Naive B cell (primary cell): ENCODE measurements around the gene TNFAIP2. TPM values are rescaled to one million over a fixed set of nuclear protein-coding genes. Genes with fewer than 3 reads are reported as not detected.

Experiments used
- ATAC-seq, 2 donors: fragments of 150-1000 bp; cut with Tn5 transposase; 2 replicates each; pipeline ENCODE4 v1.10.0; 2021; ENCODE audit warnings: low read depth in 2 of 2, mild to moderate bottlenecking in 2 of 2, moderate library complexity in 2 of 2
- DNase-seq: peaks from one replicate; pipeline ENCODE4 v3.0.0; 2022
- H3K27ac Mint-ChIP-seq, 6 donors: one replicate each; pipeline ENCODE4 v1.8.0; 2020 to 2022; ENCODE audit warnings: mild to moderate bottlenecking in 6 of 6, mixed read lengths in 6 of 6, moderate library complexity in 5 of 6, inconsistent platforms in 2 of 6
- H3K27me3 Mint-ChIP-seq, 3 donors: one replicate each; pipeline ENCODE4 v1.8.0; 2021 to 2022; ENCODE audit warnings: mixed read lengths in 3 of 3, mild to moderate bottlenecking in 1 of 3
- H3K36me3 Mint-ChIP-seq, 2 donors: one replicate each; pipeline ENCODE4 v1.8.0; 2020 to 2022; ENCODE audit warnings: mixed read lengths in 2 of 2, inconsistent platforms in 1 of 2, mild to moderate bottlenecking in 1 of 2
- H3K4me1 Mint-ChIP-seq, 3 donors: one replicate each; pipeline ENCODE4 v1.8.0; 2020 to 2022; ENCODE audit warnings: mixed read lengths in 3 of 3, inconsistent platforms in 1 of 3, mild to moderate bottlenecking in 1 of 3, moderate library complexity in 1 of 3
- H3K4me3 Mint-ChIP-seq, 8 donors: one replicate each; pipeline ENCODE4 v1.8.0; 2020 to 2022; ENCODE audit warnings: mild to moderate bottlenecking in 8 of 8, mixed read lengths in 8 of 8, moderate library complexity in 8 of 8, inconsistent platforms in 2 of 8
- H3K9me3 Mint-ChIP-seq, 7 donors: one replicate each; pipeline ENCODE4 v1.8.0; 2020 to 2022; ENCODE audit warnings: mixed read lengths in 7 of 7, mild to moderate bottlenecking in 5 of 7, inconsistent platforms in 2 of 7, moderate library complexity in 1 of 7
- polyA plus RNA-seq, 6 donors: library from polyadenylated mRNA; unstranded; fragments of 300-500 nt; fragmentation: Illumina TruSeq; gene quantifications; one replicate each; pipeline ENCODE4 v1.2.3, GENCODE V29; 2021; ENCODE audit warnings: low read depth in 6 of 6

Gene TNFAIP2
- polyA plus RNA-seq, 6 donors from 2014 or later = 0.41 to 2.1 (median 0.43) TPM; not detected in 3

DNA sequence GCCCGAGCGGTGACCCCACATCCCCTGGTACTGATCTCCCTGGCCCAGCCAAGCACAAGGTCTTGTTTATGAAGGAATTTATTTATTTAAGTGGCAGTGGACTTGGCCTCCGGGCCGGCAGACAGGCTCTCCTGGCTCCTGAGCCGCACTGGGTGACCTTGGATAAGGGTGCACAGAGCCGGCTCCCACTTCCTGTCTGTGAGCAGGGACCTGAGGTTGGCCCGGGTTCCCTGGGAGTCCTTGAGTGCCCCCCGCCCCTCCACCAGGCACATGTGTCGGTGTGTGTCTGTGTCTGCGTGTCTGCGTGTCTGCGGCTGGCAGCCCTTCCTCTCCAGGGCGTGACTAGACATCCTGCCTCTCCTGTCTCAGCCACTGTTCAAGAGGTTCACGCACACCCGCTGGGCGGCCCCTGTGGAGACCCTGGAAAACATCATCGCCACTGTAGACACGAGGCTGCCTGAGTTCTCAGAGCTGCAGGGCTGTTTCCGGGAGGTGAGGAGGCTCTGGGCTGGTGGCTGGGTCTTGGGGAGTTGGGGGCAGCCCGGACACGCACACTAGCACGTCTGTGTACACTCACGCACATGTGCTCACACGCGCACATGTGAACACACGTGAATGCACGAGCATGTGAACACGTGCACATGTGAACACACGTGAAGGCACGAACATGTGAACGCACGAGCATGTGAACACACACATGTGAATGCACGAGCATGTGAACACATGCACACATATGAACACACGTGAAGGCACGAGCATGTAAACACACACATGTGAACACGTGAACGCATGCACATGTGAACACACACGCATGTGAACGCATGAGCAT lies 9.3 kb downstream of the TNFAIP2 start:
- ATAC-seq = no peak
- DNase-seq = no peak
- Mint-ChIP-seq H3K27me3 (peaks cover 7 to 38% (median 28%) of the 10 kb centered on the region in 3 donors), H3K36me3 (no peaks in the 10 kb centered on the region), H3K4me3 (no peak overlapping the region), H3K27ac (no peak overlapping the region), H3K4me1 (no peaks in the 10 kb centered on the region), H3K9me3 (peaks cover 0 to 2% (median 0%) of the 10 kb centered on the region in 7 donors)

DNA sequence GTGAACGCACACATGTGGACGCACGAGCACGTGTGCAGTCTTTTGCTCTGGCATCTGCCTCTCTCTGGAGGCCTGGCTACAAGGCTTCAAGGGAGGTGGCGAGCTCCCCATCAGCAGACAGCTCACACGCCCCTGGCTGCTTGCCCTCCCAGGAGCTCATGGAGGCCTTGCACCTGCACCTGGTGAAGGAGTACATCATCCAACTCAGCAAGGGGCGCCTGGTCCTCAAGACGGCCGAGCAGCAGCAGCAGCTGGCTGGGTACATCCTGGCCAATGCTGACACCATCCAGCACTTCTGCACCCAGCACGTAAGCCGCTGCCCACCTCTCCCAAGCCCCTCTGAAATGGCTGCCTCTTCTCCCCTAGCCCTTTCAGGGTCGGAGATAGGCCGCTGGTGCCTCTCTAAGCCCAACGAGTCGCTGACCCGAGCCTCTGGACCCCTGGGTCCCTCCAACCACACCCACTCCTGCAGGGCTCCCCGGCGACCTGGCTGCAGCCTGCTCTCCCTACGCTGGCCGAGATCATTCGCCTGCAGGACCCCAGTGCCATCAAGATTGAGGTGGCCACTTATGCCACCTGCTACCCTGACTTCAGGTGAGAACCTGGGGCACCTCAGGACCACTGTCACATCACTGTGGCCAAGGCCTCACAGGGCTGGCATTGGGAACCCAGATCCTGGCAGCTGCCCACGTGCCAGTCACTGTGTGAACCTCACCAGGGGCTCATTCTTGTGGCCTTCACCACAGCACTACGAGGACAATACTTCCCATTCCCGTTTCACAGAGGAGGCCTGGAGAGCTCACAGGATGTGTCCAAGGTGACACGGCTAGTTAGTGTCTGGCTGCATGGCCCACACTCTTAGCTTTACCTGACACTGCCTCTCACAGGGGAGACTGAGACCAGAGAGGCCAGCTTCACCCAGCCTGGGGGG lies 10.2 kb downstream of the TNFAIP2 start:
- H3K36me3 Mint-ChIP-seq = no peaks in the 10 kb centered on the region
- no peak overlapping the region for H3K27ac Mint-ChIP-seq
- no peak for ATAC-seq
- H3K4me3 Mint-ChIP-seq = no peak overlapping the region
- DNase-seq = no peak
- peaks cover 7 to 43% (median 26%) of the 10 kb centered on the region in 3 donors for H3K27me3 Mint-ChIP-seq
- no peaks in the 10 kb centered on the region for H3K4me1 Mint-ChIP-seq
- peaks cover 0 to 2% (median 0%) of the 10 kb centered on the region in 7 donors for H3K9me3 Mint-ChIP-seq

GRCh38 chr14:103134405-103134804 lies 11.1 kb downstream of the TNFAIP2 start:
- DNase-seq = no peak
- Mint-ChIP-seq H3K27me3 (peaks cover 7 to 42% (median 21%) of the 10 kb centered on the region in 3 donors), H3K4me3 (no peak overlapping the region), H3K9me3 (peaks cover 0 to 2% (median 0%) of the 10 kb centered on the region in 7 donors), H3K36me3 (no peaks in the 10 kb centered on the region), H3K4me1 (no peaks in the 10 kb centered on the region), H3K27ac (no peak overlapping the region)
- ATAC-seq = no peak

- Mint-ChIP-seq H3K4me1 (no peaks in the 10 kb centered on the region), H3K9me3 (peaks cover 0 to 2% (median 0%) of the 10 kb centered on the region in 7 donors), H3K27ac (peak overlapping the region in 1 of 6 donors; percentile 74), H3K4me3 (no peak overlapping the region), H3K36me3 (no peaks in the 10 kb centered on the region), H3K27me3 (peaks cover 12 to 42% (median 22%) of the 10 kb centered on the region in 3 donors)
- DNase-seq (no peak), ATAC-seq (no peak)
Observed at GRCh38 chr14:103134919-103135318, 11.7 kb downstream of the TNFAIP2 start.

DNA sequence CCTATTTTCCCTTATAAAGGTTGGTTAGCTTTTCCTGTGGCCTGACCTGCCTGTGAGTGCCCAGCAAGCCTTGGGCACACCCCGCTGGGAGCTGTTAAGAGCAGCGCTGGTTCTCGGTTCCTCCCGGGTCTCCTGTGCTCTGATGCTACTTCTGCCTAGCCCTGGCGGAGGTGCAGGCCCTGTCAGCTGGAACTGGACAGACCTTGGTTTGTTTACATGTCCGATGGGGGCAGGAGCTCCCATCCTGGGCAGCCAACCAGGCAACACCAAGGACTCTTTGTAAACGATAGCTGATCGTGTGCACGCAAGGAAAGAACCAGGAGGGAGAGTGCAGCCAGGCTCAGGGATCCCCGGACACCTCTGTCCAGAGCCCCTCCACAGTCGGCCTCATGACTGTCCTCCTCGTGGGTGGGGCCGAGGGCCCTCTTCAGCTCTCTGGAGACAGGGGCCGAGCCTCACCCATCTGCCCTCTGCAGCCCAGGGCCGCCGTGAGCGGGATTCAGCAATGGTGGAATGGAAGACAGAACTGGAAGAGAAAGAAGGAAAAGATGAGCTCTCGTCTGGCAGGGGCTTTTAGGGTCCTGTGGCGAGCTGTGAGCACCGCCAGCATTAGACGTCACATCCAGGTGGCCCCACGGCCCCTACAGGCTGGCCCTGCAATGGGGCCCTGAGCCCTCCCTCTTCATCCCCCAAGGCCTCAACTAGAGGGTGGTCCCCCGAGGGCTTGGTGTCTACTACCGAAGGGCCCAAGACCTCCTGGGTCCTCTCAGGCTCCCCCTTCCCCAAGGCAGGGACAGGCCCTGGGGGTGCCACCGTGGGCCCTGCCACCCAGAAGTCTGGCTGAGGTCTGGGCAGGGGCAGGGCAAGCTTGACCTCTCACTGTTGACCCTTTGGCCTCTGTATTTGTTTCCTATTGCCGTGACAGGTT lies 12.3 kb downstream of the TNFAIP2 start:
- Mint-ChIP-seq H3K4me1 (peaks cover 4 to 5% (median 5%) of the 10 kb centered on the region in 3 donors), H3K36me3 (no peaks in the 10 kb centered on the region), H3K27ac (peak overlapping the region in 1 of 6 donors; percentile 74), H3K27me3 (peaks cover 18 to 49% (median 24%) of the 10 kb centered on the region in 3 donors), H3K4me3 (peak overlapping the region in 1 of 8 donors; percentile 16), H3K9me3 (peaks cover 0 to 4% (median 2%) of the 10 kb centered on the region in 7 donors)
- ATAC-seq (no peak), DNase-seq (no peak)

DNA sequence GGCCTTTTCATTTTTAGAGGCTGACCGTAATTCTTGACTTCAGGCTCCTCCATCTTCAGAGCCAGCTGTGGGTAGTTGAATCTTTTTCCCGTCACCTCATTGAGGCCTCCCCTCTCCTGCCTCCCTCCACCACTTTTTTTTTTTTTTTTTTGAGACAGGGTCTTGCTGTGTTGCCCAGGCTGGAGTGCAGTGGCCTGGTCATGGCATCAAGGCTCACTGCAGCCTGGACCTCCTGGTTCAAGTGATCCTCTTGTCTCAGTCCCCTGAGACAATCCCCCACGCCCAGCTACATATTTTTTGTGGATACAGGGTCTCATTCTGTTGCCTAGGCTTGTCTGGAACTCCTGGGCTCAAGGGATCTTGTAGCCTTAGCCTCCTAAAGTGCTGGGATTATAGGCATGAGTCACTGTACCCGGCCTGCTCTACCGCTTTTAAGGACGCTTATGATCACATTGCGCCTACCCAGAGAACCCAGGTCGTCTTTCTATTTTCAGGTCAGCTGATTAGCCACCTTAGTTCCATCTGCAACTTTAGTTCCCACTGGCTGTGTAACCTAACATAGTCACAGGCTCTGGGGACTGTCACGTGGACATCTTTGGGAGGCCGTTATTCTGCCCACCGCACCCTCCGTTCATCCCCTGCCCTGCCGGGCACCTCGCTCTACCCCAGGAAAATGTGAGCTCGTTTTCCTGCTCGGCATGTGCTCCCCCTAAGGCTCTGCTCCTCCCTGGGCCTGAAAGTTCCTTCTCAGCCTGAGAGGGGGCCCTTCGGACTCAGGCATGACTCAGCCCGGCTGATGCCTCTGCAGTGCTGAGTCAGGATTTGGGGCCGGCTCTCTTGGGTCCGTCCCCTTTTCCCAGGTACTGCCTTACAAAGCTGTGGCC lies 13.4 kb downstream of the TNFAIP2 start:
- Mint-ChIP-seq H3K9me3 (peaks cover 0 to 6% (median 2%) of the 10 kb centered on the region in 7 donors), H3K36me3 (no peaks in the 10 kb centered on the region), H3K4me3 (no peak overlapping the region), H3K27ac (no peak overlapping the region), H3K4me1 (peaks cover 12 to 14% (median 14%) of the 10 kb centered on the region in 3 donors), H3K27me3 (peaks cover 27 to 59% (median 29%) of the 10 kb centered on the region in 3 donors)
- DNase-seq = no peak
- no peak for ATAC-seq

- Mint-ChIP-seq H3K36me3 (no peaks in the 10 kb centered on the region), H3K4me1 (peaks cover 12 to 19% (median 14%) of the 10 kb centered on the region in 3 donors), H3K9me3 (peaks cover 0 to 6% (median 2%) of the 10 kb centered on the region in 7 donors), H3K27me3 (peaks cover 37 to 67% (median 38%) of the 10 kb centered on the region in 3 donors), H3K4me3 (no peak overlapping the region), H3K27ac (no peak overlapping the region)
- DNase-seq (no peak), ATAC-seq (no peak)
Observed at GRCh38 chr14:103137689-103138300, 14.5 kb downstream of the TNFAIP2 start.

GRCh38 chr14:103138301-103139131 lies 15.3 kb downstream of the TNFAIP2 start:
- Mint-ChIP-seq H3K4me1 (peaks cover 12 to 19% (median 14%) of the 10 kb centered on the region in 3 donors), H3K4me3 (no peak overlapping the region), H3K36me3 (no peaks in the 10 kb centered on the region), H3K27ac (no peak overlapping the region), H3K9me3 (peaks cover 0 to 6% (median 2%) of the 10 kb centered on the region in 7 donors), H3K27me3 (peaks cover 41 to 74% (median 46%) of the 10 kb centered on the region in 3 donors)
- no peak for ATAC-seq
- DNase-seq = no peak

- peaks cover 12 to 19% (median 14%) of the 10 kb centered on the region in 3 donors for H3K4me1 Mint-ChIP-seq
- H3K27me3 Mint-ChIP-seq = peaks cover 45 to 80% (median 54%) of the 10 kb centered on the region in 3 donors
- DNase-seq (no peak), ATAC-seq (no peak)
- H3K27ac Mint-ChIP-seq = no peak overlapping the region
- H3K36me3 Mint-ChIP-seq = no peaks in the 10 kb centered on the region
- peaks cover 0 to 6% (median 2%) of the 10 kb centered on the region in 7 donors for H3K9me3 Mint-ChIP-seq
- peak overlapping the region in 1 of 8 donors; percentile 7 for H3K4me3 Mint-ChIP-seq
Observed at GRCh38 chr14:103139132-103140025, 16.1 kb downstream of the TNFAIP2 start.
